H7 (cell line): ENCODE data around the gene SNF8. TPM values are rescaled to one million over a fixed set of nuclear protein-coding genes. Genes with fewer than 3 reads are reported as not detected.

Experiments used
- DNase-seq: peaks from one replicate; pipeline ENCODE4 v3.0.0; 2012
- H3K27me3 ChIP-seq: 2 replicates; pipeline ENCODE4 v1.6.0; 2011; ENCODE audit warnings: mild to moderate bottlenecking, low read length; ENCODE audit not compliant: control insufficient read depth, insufficient read depth
- H3K36me3 ChIP-seq: replicated peaks from 2 replicates; pipeline ENCODE4 v1.5.1; 2011; ENCODE audit warnings: low read length; ENCODE audit not compliant: control insufficient read depth, insufficient read depth
- H3K4me3 ChIP-seq: 2 replicates; pipeline ENCODE4 v1.5.1; 2011; ENCODE audit warnings: low read depth, mild to moderate bottlenecking, control low read depth, low read length, moderate library complexity; ENCODE audit not compliant: insufficient read depth
- total RNA-seq: library from RNA; depleted of rRNA; stranded (reverse); fragments of >200 nt; shearing (Covaris generic); gene quantifications from 2 replicates; pipeline ENCODE4 v1.2.3, GENCODE V29; 2014; rRNA removed

SNF8 gene
- total RNA-seq, 1 experiment from 2014 or later: 98.0 TPM

DNA sequence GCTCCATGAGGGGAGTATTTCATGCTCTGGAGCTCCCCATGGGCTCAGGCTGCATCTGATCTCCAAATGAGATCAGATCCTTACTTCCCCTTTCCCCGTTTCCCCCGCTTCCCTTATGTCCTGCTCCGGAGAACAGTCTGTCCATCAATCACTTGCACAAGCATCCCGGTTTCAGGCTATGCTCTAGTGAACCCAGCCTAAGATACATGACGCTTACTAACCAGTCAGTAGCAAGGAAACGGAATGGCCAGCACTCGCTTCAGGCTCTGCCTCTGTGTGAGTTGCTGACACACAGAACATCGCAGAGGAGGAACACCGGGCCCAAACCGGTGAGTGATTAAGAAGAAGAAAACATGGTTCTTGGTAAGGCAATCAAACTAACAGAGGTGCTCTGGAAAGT lies 61.5 kb downstream of the SNF8 start:
- Histone ChIP-seq H3K4me3 (no peak overlapping the region), H3K27me3 (no peaks in the 10 kb centered on the region), H3K36me3 (no peaks in the 10 kb centered on the region)
- no peak for DNase-seq

DNA sequence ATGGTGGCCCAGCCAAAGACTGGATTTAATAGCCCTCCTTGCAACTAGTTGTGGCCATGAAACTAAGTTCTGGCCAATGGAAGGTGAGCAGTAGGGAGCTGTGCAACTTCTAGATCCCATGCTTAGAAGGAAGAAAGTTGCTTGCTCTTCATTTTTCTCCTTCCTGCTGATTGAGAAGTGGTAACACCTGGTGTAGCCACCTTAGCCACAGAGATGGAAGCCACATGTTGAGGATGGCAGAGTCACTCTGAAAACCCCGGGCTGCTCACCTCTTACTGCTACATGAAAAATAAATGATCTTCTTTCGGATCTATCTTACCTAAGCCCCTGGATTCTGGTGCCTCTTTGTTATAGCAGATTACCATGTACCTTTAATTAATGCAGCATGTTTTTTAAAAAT lies 62.4 kb downstream of the SNF8 start:
- no peak for DNase-seq
- H3K27me3 ChIP-seq: no peaks in the 10 kb centered on the region
- H3K4me3 ChIP-seq: no peak overlapping the region
- H3K36me3 ChIP-seq: no peaks in the 10 kb centered on the region

Other genes starting within 250 kb of the SNF8 start
- gene PRAC1, start 222.3 kb downstream of the SNF8 start, total RNA-seq: 156 and 173 TPM in 2 replicates
- 40.8 and 40.9 TPM in 2 replicates for gene PRAC2, start 221.7 kb downstream of the SNF8 start, total RNA-seq
- gene HOXB13, start 216.1 kb downstream of the SNF8 start, total RNA-seq: 7.9 and 11.1 TPM in 2 replicates
- 2.1 and 2.6 TPM in 2 replicates for gene TTLL6, start 127.6 kb downstream of the SNF8 start, total RNA-seq
- gene CALCOCO2, start 113.8 kb downstream of the SNF8 start, total RNA-seq: 19.4 and 23.1 TPM in 2 replicates
- 162 and 249 TPM in 2 replicates for gene ATP5MC1, start 52.1 kb downstream of the SNF8 start, total RNA-seq
- gene UBE2Z, start 36.4 kb downstream of the SNF8 start, total RNA-seq: 65.4 and 67.2 TPM in 2 replicates
- 0.52 and 2.1 TPM in 2 replicates for gene GIP, start 23.8 kb upstream of the SNF8 start, total RNA-seq
- gene IGF2BP1, start 52.5 kb upstream of the SNF8 start, total RNA-seq: 105 and 124 TPM in 2 replicates
- gene B4GALNT2, start 187.9 kb upstream of the SNF8 start, total RNA-seq: 0.03 TPM in 1 of 2 replicates, not detected in the other